HG03135 (cell line): ENCODE data around the gene RREB1.

ENCODE experiments used
- ATAC-seq: cut with Tn5 transposase; IDR thresholded peaks from one replicate; pipeline ENCODE4 v1.9.1; 2021; ENCODE audit warnings: mild to moderate bottlenecking, moderate library complexity; ENCODE audit not compliant: unreplicated experiment

RREB1 gene

DNA sequence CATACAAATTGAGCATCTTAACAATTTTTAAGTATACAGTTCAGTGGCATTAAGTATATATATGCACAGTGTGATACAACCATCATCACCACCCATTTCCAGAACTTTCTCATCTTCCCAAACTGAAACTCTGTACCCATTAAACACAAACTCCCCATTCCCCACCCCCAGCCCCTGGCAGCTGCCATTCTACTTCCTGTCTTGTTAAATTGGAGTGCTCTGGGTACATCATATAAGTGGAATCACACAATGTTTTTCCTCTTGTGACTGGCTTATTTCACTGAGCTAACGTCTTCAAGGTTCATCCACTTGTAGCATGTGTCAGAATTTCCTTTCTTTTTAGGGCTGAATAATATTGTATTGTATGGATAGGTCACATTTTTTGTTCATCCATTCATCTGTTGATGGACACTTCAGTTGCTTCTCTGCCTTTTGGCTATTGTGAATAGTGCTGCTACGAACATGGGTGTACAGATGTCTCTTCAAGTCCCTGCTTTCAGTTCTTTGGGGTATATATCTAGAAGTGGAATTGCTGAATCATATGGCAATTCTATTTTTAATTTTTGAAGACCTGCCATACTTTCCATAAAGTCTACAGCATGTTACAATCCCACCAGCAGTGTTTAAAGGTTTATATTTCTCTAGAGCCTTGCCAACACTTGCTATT, 19.6 kb upstream of the RREB1 start:
- no peak for ATAC-seq

- ATAC-seq: no peak
Measured at GRCh38 chr6:7098993-7099392, 8.8 kb upstream of the RREB1 start.

- peak; percentile 76 for ATAC-seq
Measured at GRCh38 chr6:7100072-7100752, 7.5 kb upstream of the RREB1 start.

DNA sequence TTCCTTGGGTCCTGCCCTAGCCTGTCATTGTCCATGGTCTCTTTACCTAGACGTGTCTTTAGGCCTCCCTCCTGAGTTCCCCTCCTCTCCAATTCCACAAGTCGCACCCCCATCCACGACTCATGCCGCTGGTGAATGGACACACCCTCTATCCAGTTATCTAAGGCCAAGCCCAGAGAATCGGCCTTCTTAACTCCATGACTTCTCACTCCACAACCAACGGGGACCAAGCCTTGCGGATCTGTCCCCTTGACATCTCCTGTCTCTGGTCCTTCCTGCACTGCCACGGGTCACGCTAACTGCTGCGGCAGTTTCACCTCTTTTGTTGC, 7.0 kb upstream of the RREB1 start:
- ATAC-seq: no peak

DNA sequence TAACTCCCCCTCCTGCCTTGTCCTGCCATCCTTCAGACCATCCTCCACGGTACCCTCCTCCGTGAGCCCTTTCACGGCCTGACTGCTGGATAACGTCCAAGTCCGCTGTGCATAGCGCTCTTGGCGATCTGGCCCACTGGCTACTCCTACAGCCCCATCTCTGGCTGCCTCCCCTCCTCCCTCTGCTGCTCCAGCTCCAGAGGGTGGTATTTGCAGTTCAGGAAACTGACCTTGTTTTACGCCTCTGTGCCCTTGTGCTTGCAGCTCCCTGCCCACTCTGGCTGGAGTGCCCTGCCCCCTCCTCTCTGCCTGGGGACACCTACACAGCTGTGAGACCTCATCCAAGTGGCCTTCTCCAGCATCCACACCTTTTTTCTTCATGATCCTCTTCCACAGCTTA, 6.5 kb upstream of the RREB1 start:
- ATAC-seq: no peak

DNA sequence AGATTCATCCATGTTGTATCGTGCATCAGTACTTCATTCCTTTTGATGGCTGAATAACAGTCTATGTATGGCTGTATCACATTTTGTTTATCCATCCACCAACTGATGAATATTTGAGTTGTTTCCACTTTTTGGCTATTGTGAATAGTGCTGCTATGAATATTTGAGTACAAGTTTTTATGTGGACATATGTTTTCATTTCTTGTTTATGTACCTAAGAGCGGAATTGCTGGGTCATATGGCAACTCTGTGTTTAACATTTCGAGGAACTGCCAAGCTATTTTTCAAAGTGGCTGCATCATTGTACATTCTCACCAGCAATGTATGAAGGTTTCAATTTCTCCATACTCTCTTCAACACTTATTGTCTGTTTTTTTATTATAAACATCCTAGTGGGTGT, 3.0 kb upstream of the RREB1 start:
- no peak for ATAC-seq

- no peak for ATAC-seq
Measured at GRCh38 chr6:7106215-7106751, 1.5 kb upstream of the RREB1 start.

DNA sequence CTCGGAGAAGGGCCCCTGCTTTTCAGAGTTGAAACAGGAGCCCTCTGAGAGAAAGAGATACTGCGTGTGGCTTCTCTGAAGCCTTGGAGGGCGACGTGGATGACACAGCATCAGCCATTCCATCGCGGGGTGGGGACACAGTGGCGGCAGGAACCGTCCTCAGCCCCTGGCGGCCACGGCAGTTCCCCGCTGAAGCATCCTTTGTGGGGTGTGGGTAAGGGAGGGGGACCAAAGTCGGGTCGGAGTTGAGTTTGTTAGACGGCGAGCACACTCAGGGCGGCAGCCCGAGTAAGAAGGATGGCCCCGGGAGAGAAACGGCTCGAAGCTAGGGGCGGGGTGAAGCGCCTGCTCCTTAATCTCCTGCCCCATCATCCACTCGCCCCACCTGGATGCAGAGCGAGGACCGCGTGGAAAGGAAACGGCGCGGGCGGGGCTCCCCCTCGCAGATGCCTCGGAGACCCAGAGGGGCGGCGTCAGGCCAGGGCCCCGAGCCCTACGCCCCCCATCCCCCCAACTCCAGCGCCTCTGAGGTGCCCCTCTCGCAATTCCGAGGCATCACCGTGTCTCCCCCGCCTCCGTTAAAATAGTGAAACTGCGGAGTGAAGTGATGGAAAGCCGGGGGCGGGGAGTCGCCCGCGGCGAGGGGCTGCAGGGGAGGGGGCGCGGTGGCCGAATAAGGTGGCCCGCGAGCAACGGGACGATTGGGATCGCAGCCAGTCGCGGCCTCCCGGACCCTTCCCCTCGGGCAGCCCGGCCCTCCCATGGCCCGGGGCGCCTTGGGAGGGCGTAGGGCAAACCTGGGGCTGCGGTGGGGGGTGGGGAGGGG, 796 bp upstream of the RREB1 start:
- ATAC-seq: peak; percentile 36

DNA sequence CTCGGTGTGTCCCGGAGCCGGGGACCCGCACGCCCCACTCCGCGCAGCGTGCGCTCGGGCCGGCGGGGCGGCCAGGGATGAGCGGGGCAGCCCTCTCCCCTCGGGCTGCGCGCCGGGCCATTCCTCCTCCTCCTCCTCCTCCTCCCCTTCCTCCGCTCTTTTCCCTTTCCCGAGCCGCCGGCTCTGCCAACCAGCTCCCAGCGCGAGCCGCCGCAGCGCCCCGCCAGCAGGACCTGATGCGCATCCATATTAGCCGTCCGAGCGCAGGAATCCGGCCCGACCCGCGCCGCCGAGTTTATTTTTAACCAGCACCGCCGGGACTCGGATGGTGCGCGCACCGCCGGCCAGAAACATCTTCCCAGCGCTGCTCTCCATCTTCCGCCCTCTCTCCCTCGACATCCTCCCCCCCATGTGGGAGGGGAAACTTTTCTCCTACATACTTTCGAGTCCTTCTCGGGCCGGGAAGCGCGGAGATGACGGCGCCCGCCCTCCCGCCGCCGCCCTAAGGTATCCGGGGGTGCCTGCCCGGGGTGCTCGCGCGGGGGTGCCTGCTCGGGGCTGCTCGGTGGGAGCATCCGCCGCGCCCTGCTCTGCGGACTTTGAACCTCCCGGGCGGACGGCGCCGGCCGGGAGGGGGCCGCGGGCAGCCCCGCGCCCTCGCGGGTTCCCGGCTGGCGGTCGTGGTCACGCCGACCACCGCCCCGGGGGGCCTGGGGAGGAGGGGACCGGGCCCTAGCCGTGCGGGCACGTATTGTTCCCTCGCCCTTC, 619 bp downstream of the RREB1 start:
- peak; percentile 22 for ATAC-seq

GRCh38 chr6:7108964-7109836, 1.4 kb downstream of the RREB1 start:
- peak; percentile 7 for ATAC-seq

- no peak for ATAC-seq
Measured at GRCh38 chr6:7110092-7110792, 2.5 kb downstream of the RREB1 start.

DNA sequence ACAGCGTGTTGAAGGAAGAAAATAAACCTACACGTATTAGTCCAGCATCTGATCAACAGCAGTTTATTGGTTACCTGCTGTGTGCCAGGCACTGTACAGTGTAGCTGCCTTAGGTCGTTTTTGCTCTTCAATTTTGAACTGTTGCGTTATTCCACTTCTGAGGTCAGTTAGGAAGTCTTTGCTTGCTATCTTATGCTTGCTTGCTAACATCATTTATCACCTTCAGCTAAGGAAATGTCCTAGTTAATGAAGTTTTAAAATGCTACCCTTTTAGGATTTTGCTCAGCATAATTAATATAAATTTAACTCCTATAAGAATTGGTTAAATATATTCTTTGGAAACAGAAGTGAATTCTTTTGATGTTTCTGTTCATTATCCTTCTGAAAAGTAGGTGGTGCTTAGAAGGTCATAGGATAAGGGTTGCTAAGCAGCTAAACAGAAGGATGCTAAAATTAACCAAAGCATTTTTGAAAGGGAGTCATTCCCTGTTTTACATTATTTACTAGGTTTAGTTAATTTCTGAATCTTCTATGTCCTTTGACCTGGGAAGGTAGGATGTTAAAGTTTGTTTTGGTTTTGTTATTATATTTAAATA, 3.4 kb downstream of the RREB1 start:
- ATAC-seq: no peak

DNA sequence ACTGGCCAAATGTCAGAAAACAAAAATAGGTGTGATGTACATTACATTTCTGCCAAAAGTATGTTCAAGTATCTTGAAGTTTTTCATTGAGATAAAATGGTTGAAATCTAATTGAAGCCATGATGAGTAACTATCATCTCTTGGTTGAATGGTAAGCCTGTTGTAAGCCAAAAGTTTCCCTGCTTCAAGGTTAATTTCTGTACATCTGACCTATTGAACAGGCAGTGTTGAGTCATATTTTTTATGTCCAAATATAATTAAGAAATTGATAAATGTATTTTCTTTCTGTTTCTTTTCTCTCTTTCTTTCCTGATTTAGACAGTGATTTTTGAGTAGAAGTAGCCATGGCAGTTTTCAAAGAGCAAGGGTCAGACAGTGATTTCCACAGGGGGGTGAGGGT, 4.4 kb downstream of the RREB1 start:
- no peak for ATAC-seq

GRCh38 chr6:7112741-7113313, 5.1 kb downstream of the RREB1 start:
- ATAC-seq: no peak

DNA sequence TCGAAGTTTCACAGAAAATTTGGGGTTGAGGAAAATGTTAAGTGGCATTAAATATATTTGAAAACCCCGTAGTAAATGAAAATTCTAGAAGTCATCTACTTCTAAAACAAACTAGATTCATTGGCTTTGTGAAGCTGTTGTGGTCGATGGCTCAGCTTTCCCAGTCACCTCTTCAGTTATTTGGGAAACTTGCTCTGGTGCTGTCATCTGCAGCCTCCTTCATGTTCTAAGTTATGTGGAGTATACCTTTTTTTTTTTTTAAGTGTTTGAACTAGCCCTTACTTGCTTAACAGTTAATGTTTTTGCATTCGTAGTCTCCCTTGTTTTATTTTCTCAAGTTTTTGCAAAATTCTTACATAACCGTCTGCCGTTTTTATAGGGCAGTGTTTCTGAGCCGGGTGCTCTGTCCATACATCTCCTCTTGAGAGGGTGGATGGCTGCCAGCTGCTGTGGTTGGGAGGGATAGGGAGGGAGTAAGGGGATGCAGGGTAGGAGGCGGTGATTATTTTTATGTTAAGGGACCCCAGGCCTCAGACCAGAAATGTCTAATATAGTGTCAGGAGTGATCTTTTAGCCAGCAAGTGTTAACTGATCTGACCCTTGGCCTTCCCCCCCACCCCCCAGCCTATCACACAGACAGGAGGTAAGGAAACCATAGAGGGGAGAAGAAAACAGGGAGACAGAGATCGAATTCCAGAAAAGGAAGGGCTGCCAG, 7.1 kb downstream of the RREB1 start:
- ATAC-seq: no peak

DNA sequence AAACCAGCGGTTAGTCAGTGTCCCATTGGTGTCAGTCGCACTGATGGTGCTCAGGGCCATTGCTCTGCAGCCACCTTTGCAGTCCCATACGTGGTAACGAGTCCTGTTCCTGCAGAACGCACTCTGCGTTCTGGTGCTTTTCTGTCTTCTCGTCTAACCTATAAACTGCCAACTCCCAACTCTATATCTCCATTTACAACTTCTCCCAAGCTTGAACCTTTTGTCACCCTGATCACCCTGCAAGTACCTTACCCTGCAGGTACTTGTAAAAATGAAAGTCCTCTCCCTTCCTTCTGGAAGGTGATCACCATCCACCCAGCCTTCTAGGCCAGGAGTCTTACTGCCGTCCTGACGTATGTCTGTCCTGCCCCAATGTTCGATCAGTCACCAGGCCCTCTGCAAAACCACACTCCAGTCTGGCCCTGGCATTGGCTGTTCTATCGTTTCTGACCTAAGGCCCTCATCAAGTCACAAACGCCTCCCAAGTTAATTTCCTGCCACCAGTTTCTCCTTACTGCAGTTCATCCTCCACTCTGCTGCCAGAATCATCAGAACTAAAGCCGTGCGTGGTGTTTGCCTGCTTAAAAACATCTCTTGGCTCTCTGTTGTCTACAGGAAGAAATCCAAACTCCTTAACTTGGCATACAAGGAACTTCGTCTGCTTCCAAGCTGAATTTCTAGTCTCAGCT, 7.9 kb downstream of the RREB1 start:
- ATAC-seq: no peak

DNA sequence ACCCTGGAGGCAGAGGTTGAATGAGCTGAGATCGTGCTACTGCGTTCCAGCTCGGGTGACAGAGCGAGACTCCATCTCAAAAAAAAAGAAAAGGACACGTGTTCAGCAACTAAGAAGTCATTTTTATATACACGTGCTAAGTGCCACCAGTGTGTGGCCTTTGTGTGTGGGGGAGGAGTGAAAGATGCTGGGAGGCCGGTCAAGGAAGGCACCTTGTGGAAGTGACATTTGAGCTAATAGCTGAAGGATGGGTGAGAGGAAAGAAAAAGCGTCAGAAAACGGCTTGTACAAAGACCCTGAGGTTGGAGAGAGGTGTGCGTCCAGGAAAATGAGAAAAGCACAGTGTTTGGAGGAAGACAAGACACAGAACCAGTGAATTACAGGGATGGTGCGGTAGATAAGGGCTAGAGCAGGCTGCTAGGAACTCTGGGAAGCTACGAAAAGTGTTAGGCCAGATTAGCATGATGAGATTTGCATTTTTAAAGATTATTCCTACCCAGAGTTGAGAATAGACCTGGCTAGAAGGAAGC, 11.6 kb downstream of the RREB1 start:
- ATAC-seq: no peak
